ENCODE data around the gene NMUR1.
A peak's percentile ranks its signal among the peaks of the same experiment; 100 is the strongest.
"Not testable (repeated sequence)": the region's sequence is repeated elsewhere in the genome, so short reads cannot be mapped to it uniquely, and the experiment has no call there.

NMUR1 gene

DNA sequence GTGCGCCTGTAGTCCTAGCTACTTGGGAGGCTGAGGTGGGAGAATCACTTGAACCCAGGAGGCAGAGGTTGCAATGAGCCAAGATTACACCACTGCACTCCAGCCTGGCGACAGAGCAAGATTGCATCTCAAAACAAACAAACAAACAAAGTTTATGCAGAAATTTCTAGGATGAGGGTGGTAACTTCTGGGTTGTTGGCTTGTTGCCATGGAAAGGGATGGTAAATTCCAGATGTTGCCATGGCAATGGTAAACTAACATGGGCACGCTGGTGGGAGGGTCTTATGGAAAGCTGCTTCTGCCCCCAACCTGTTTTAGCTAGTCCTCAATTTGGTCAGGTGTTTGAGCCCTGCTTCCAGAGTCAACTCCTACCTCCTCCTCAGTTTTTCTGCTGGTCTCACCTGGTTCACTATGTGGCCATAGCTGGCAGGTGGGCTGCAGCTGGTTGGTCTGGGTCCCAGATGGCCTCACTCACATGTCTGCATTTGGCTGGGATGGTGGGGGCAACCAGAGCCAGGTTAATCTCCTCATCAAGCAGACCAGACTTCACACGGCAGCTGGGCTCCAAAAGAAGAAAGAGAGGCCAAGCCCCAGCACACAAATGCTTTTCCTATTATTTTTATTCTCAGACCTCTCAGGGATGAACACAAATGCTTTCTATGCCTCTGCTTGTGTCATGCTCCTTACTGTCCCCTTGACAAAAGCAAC is 35.8 kb upstream of the NMUR1 start:
- in situ Hi-C loops (cut with MboI; ENCODE audit: low pct_unique_long_range_greater_than_20kb, low sequenced_read_pairs, unreplicated experiment) = no loop called here
- TF ChIP-seq, protein P1, sequence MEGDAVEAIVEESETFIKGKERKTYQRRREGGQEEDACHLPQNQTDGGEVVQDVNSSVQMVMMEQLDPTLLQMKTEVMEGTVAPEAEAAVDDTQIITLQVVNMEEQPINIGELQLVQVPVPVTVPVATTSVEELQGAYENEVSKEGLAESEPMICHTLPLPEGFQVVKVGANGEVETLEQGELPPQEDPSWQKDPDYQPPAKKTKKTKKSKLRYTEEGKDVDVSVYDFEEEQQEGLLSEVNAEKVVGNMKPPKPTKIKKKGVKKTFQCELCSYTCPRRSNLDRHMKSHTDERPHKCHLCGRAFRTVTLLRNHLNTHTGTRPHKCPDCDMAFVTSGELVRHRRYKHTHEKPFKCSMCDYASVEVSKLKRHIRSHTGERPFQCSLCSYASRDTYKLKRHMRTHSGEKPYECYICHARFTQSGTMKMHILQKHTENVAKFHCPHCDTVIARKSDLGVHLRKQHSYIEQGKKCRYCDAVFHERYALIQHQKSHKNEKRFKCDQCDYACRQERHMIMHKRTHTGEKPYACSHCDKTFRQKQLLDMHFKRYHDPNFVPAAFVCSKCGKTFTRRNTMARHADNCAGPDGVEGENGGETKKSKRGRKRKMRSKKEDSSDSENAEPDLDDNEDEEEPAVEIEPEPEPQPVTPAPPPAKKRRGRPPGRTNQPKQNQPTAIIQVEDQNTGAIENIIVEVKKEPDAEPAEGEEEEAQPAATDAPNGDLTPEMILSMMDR (IDR thresholded peaks at IDR 0.05; ENCODE audit: extremely low read depth, insufficient read depth, missing control alignments) = no peak
- DNase-seq (ENCODE audit: low spot score) = no peak

DNA sequence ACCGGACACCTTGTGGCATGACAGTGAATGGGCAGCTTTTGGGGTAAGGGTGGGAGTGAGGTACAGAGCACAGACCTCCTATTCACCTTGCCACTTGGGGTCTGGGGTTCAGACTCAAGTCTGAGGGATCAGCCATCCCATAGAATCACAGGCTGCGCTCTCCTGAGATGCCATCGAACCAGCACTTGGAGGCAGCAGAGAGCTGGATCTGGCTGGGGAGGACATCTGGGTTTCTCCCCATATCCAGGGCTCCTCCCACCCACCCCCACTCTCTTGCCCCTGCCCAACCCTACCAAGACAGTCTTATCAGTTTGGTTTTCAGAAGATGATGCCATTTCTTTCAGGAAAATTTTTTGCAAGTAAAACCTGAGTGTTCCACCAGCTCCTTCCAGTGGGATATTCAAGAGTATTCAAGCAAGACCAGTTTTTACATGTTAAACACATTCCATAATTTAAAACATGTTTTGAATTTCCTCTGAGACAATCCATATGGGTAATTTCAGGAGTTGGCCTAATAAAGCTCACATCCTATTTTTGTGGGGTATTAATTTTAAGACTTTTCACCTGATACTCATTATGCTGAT is 33.2 kb upstream of the NMUR1 start:
- peak; percentile 75 for DNase-seq (ENCODE audit: low spot score)
- in situ Hi-C loops (cut with MboI; ENCODE audit: low pct_unique_long_range_greater_than_20kb, low sequenced_read_pairs, unreplicated experiment) = no loop called here
- TF ChIP-seq, protein P1 (IDR thresholded peaks at IDR 0.05; ENCODE audit: extremely low read depth, insufficient read depth, missing control alignments) = peak; percentile 89

GRCh38 chr2:231557571-231558217 is 27.4 kb upstream of the NMUR1 start:
- peak; percentile 86 for DNase-seq (ENCODE audit: low spot score)
- in situ Hi-C loops (cut with MboI; ENCODE audit: low pct_unique_long_range_greater_than_20kb, low sequenced_read_pairs, unreplicated experiment) = loop anchor here (5.0 kb wide), 1 partner anchor 35 kb away; no protein-coding TSS in a partner anchor
- TF ChIP-seq, protein P1 (IDR thresholded peaks at IDR 0.05; ENCODE audit: extremely low read depth, insufficient read depth, missing control alignments) = peak; percentile 72

DNA sequence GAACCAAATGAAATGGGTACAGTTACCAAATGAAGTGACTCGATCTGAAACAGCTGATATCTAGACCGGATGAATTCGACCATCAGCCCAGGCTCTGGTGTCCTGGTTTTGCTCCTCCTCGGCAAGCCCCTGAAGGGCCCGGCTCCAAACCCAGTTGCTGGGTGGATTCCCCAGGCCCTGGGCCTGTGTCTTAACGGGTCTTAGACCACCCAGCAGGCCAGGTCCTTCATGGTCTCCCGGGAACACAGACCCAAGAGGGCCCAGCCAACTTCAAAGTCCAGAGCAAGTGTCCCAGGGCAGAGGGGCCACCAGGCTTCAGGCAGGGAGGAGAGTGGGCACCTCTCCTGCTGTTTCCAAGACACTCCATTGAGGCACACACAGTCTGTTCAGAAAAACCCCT is 26.7 kb upstream of the NMUR1 start:
- in situ Hi-C loops (cut with MboI; ENCODE audit: low pct_unique_long_range_greater_than_20kb, low sequenced_read_pairs, unreplicated experiment) = loop anchor here (5.0 kb wide), 1 partner anchor 35 kb away; no protein-coding TSS in a partner anchor
- TF ChIP-seq, protein P1 (IDR thresholded peaks at IDR 0.05; ENCODE audit: extremely low read depth, insufficient read depth, missing control alignments) = no peak

GRCh38 chr2:231556496-231556895 is 26.3 kb upstream of the NMUR1 start:
- in situ Hi-C loops (cut with MboI; ENCODE audit: low pct_unique_long_range_greater_than_20kb, low sequenced_read_pairs, unreplicated experiment) = loop anchor here (5.0 kb wide), 1 partner anchor 34 kb away; no protein-coding TSS in a partner anchor

More for the DNA sequence above, 26.7 kb upstream of the NMUR1 start:
- DNase-seq (ENCODE audit: low spot score) = no peak

GRCh38 chr2:231554748-231555545 is 24.7 kb upstream of the NMUR1 start:
- in situ Hi-C loops (cut with MboI; ENCODE audit: low pct_unique_long_range_greater_than_20kb, low sequenced_read_pairs, unreplicated experiment) = loop anchor here (5.0 kb wide), 1 partner anchor 33 kb away; no protein-coding TSS in a partner anchor
- no peak for DNase-seq (ENCODE audit: low spot score)
- TF ChIP-seq, protein P1 (IDR thresholded peaks at IDR 0.05; ENCODE audit: extremely low read depth, insufficient read depth, missing control alignments) = no peak

More at GRCh38 chr2:231556496-231556895, 26.3 kb upstream of the NMUR1 start:
- not testable (repeated sequence) for DNase-seq (ENCODE audit: low spot score)

All from GM13977 (cell line).